Subcutaneous adipose tissue (tissue), 4 donors: ENCODE results near the gene SMG9. TPM values are rescaled to one million over a fixed set of nuclear protein-coding genes. Genes with fewer than 3 reads are reported as not detected.

Experiments
- total RNA-seq, 4 donors: library from RNA; depleted of rRNA; stranded (reverse); fragments of >200 nt; gene quantifications; one replicate each; pipeline ENCODE4 v1.1.0, GENCODE V29; 2016
- TF ChIP-seq, protein P1 (sequence below): fragments of 450-650 bp; IDR thresholded peaks from one replicate; pipeline ENCODE4 v1.5.1; 2016; ENCODE audit warnings: low read depth, mild to moderate bottlenecking, control low read depth, antibody characterized with exemption, moderate library complexity

Gene SMG9
- total RNA-seq, 4 donors from 2014 or later, result 10.0 to 17.2 (median 12.7) TPM

DNA sequence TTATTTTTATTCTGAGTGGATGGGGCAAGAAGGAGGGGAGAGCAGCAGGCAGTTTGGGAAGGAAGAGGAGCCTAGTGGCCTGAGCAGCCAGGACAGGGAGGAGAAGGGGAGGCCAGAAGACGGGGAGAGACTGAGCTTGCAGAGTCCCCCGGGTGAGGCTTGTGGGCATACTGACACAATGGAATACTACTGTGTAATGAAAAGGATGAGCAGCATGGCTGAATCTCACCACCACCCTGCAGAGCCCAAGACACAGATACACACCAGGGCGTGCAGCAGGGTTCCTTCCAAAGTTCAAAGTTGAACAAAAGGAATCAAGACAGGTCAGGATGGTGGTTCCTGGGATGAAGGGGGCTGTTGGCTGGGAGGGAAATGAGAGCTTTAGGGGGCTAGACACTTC, 8.1 kb upstream of the SMG9 start:
- TF ChIP-seq, protein P1, sequence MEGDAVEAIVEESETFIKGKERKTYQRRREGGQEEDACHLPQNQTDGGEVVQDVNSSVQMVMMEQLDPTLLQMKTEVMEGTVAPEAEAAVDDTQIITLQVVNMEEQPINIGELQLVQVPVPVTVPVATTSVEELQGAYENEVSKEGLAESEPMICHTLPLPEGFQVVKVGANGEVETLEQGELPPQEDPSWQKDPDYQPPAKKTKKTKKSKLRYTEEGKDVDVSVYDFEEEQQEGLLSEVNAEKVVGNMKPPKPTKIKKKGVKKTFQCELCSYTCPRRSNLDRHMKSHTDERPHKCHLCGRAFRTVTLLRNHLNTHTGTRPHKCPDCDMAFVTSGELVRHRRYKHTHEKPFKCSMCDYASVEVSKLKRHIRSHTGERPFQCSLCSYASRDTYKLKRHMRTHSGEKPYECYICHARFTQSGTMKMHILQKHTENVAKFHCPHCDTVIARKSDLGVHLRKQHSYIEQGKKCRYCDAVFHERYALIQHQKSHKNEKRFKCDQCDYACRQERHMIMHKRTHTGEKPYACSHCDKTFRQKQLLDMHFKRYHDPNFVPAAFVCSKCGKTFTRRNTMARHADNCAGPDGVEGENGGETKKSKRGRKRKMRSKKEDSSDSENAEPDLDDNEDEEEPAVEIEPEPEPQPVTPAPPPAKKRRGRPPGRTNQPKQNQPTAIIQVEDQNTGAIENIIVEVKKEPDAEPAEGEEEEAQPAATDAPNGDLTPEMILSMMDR, result no peak

DNA sequence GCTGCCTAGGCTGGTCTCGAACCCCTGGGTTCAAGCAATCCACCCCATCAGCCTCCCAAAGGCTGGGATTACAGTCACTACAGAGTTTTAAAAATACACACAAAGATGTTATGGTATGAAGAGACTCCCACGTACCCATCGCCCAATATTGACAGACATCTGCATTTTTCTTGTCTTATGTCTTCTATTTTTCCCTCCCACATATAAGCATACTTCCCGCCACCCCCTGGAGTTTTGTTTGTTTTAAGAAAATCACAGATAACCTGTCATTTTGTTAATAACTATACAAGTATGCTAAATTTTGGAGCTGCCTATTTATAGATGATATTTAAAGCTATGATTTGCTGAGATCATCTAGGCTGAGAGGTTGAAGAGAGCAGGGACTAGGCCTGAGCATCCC, 6.2 kb upstream of the SMG9 start:
- TF ChIP-seq, protein P1, result no peak

DNA sequence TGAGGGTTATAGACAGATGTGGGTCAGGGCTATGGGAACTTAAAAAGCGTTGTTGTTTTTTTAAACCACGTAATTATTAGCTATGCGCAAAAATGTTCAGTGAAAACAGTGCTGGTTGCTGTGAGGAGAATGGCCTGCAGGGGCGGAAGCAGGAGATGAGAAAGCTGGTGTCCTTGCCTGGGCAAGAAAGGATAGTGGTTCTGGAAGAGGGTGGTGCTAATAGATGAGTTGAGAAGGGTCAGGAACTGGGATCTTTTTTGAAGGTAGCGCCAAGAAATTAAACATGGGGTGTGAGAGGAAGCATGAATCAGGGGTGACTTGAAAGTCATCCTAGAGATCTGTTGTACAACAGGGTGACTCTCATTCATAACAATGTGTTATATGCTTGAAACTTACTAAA, 4.8 kb upstream of the SMG9 start:
- TF ChIP-seq, protein P1, result no peak

DNA sequence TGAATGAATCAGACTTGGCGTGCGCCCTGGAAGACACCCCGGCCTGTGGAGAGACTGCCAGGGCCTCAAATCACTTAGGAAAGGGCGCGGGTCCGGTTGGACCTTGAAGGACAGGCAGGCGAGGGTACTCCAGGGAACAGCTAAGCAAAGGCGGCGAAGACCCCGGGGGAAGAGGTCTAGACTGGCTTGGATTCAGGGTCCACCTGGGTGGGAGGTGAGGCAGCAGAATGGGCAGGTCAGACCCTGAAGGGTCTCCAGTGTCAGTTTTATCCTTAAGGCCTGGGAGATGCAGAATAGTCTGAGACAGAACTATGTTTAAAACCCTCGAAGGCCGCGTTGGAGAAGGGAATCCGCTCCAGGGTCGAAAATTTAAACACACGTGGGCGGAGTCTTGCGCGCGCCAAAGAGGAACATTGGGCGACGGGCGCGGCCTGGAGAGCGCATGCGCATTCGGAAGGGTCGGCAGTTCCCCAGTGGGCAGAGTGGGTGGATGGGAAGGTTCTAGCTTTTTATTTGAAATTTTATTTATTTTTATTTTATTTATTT, 567 bp upstream of the SMG9 start:
- TF ChIP-seq, protein P1, result no peak

DNA sequence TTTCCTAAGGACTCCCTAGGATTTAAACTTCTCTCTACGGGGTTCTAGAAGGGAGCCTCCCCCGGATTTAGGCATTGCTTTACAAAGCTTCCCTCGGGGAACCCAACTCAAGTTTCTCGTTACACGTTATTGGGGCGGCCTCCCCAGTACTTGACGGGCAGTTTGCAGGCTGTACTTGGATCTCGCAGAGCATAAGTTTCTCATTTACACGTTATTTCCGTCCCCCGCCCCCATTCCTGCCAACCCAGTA, 584 bp downstream of the SMG9 start:
- TF ChIP-seq, protein P1, result no peak

DNA sequence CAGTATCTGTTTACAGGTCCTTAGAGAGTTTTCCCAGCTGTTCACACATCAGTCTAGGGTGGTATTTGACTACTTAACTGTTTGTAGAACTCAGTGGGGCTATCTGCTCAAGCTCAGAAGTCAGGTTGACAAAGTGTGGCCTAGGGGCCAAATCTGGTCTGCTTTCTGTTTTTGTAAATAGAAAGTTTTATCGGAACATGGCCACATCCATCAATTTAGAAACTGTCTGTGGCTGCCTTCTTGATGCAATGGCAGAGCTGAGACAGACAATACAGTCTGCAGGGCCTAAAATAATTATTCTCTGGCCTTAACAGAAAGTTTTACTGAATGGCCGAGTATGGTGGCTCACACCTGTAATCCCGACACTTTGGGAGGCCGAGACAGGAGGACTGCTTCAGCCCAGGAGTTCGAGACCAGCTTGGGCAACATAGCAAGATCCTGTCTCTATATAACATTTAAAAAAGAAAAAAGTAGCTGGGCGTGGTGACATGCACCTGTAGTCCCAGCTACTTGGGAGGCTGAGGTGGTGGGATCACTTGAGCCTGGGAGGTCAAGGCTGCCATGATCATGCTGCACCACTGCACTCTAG, 2.4 kb downstream of the SMG9 start:
- TF ChIP-seq, protein P1, result no peak

DNA sequence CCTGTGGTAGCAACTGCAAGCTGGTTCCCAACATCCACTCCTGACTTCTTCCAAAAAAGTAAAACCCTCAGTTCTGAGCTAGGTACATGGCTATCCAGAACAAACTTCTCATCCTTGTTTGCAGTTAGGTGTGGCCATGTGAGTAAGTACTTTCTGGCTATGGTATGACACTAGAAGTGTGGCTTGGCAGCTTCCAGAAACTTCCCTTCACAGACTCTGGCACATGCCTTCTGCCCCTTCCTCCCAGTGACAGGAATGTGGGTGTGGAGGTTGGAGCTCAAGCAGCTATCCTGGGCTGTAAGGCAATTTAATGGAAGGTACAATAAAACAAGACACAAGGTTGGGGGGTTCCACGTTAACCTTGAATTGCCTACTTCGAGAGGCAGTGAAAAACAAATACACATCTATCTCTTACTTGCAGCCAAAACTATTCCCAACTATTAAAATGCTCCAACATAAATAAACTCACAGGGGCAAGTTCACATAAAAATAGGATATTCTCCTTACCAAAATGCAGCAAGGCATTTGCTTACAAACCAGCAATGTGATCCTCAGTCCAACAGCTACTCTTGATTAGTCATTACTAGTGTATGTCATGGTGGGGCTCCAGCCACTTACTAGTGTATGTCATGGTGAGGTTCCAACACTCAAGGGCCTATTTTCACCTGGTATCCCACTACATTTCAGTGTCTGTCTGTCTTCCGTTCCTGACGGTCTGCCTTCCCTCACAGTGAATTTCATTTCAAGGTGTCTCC, 3.1 kb downstream of the SMG9 start:
- TF ChIP-seq, protein P1, result no peak
